PC-3 (cell line): Measurements from ENCODE around the gene DHH. TPM values are rescaled to one million over a fixed set of nuclear protein-coding genes. Genes with fewer than 3 reads are reported as not detected.

Experiments used
- ATAC-seq: fragments of 200-7000 bp; cut with Tn5 transposase; 2 replicates; pipeline ENCODE4 v1.9.1; 2020; ENCODE audit warnings: mild to moderate bottlenecking, moderate library complexity
- BruUV-seq: library from RNA; stranded (reverse); fragments of 400-500 nt; replicated peaks from 2 replicates; lab custom pipeline; 2021; lab: Mats Ljungman, UMichigan
- CTCF ChIA-PET: fragments of 300-600 bp; sonication (Branson Sonifier 250); formaldehyde crosslinking; loops from one replicate; lab custom pipeline; 2022; ENCODE audit warnings: antibody characterized with exemption; lab: Charles Lee
- POLR2A ChIA-PET: fragments of 300-600 bp; sonication (Branson Sonifier 250); formaldehyde crosslinking; loops from one replicate; lab custom pipeline; 2022; ENCODE audit warnings: antibody characterized with exemption; ENCODE audit not compliant: unreplicated experiment; lab: Charles Lee
- DNase-seq: peaks from one replicate; pipeline ENCODE4 v3.0.0-alpha.2; 2015
- H2AFZ ChIP-seq: fragments of 300-600 bp; sonication (generic); 2 replicates; pipeline ENCODE4 v1.6.0; 2016; ENCODE audit warnings: antibody characterized with exemption, low read length
- H3F3A ChIP-seq: fragments of 300-600 bp; sonication (generic); one replicate; pipeline ENCODE4 v1.6.0; 2017; ENCODE audit warnings: antibody characterized with exemption, low read length, control low read depth, mild to moderate bottlenecking; ENCODE audit not compliant: unreplicated experiment
- H3K27ac ChIP-seq: fragments of 300-600 bp; sonication (generic); 2 replicates; pipeline ENCODE4 v1.5.1; 2016; ENCODE audit warnings: mild to moderate bottlenecking, low read length
- H3K27me3 ChIP-seq: fragments of 300-600 bp; sonication (generic); 2 replicates; pipeline ENCODE4 v1.6.1; 2016; ENCODE audit warnings: low read length, mixed read lengths
- H3K36me3 ChIP-seq: fragments of 300-600 bp; sonication (generic); 2 replicates; pipeline ENCODE4 v1.6.1; 2016; ENCODE audit warnings: low read depth, mixed run types, low read length, mixed read lengths
- H3K4me1 ChIP-seq: fragments of 300-600 bp; sonication (generic); 2 replicates; pipeline ENCODE4 v1.5.1; 2016; ENCODE audit warnings: low read length; ENCODE audit not compliant: insufficient read depth
- H3K4me2 ChIP-seq: fragments of 300-600 bp; sonication (generic); 2 replicates; pipeline ENCODE4 v1.6.0; 2016; ENCODE audit warnings: low read length
- H3K4me3 ChIP-seq: fragments of 300-600 bp; sonication (generic); 2 replicates; pipeline ENCODE4 v1.5.1; 2016; ENCODE audit warnings: mild to moderate bottlenecking, low read length, mixed read lengths
- H3K79me2 ChIP-seq: fragments of 300-600 bp; sonication (generic); 2 replicates; pipeline ENCODE4 v1.6.1; 2017; ENCODE audit warnings: low read length, mixed read lengths
- H3K9ac ChIP-seq: fragments of 300-600 bp; sonication (generic); 2 replicates; pipeline ENCODE4 v1.6.0; 2016; ENCODE audit warnings: mild to moderate bottlenecking, low read length
- H3K9me2 ChIP-seq: fragments of 300-600 bp; sonication (generic); replicated peaks from 2 replicates; pipeline ENCODE4 v1.6.1; 2016; ENCODE audit warnings: mixed run types, low read length, mixed read lengths
- H3K9me3 ChIP-seq: fragments of 300-600 bp; sonication (generic); 2 replicates; pipeline ENCODE4 v1.6.1; 2016; ENCODE audit warnings: low read length, mixed read lengths
- H4K20me1 ChIP-seq: fragments of 300-600 bp; sonication (generic); 2 replicates; pipeline ENCODE4 v1.6.1; 2016; ENCODE audit warnings: low read length, mixed read lengths
- CTCF ChIP-seq: fragments of 300-600 bp; sonication (generic); conservative IDR thresholded peaks from 2 replicates; pipeline ENCODE4 v1.5.1; 2017; ENCODE audit warnings: antibody characterized with exemption, low read depth, mild to moderate bottlenecking, low read length
- EZH2 ChIP-seq: fragments of 300-600 bp; sonication (generic); IDR thresholded peaks from one replicate; pipeline ENCODE4 v1.6.1; 2017; ENCODE audit warnings: antibody characterized with exemption, mild to moderate bottlenecking, low read length; ENCODE audit not compliant: unreplicated experiment
- EZH2phosphoT487 ChIP-seq: fragments of 300-600 bp; sonication (generic); IDR thresholded peaks from 2 replicates; pipeline ENCODE4 v1.6.1; 2018; ENCODE audit warnings: mild to moderate bottlenecking, antibody characterized with exemption, low read length, borderline replicate concordance
- intact Hi-C: fragments of 100-400 bp; cut with micrococcal nuclease; formaldehyde crosslinking; loops from 2 replicates; pipeline ENCODE4 v1.9.0; 2023
- total RNA-seq: library from RNA; depleted of rRNA; stranded (reverse); fragments of >200 nt; gene quantifications from 2 replicates; pipeline ENCODE4 v1.2.3, GENCODE V29; 2014

The DHH gene
- total RNA-seq, 1 experiment from 2014 or later = 0.04 TPM

- CTCF ChIA-PET = no interaction called here
Measured at GRCh38 chr12:49048953-49049352, 45.6 kb downstream of the DHH start.

GRCh38 chr12:49046129-49046895 lies 48.3 kb downstream of the DHH start:
- H3K79me2 ChIP-seq = no peaks in the 10 kb centered on the region
- H3K9ac ChIP-seq = no peak overlapping the region
- peaks cover 7% of the 10 kb centered on the region for H3K4me1 ChIP-seq
- no peak overlapping the region for H2AFZ ChIP-seq
- ATAC-seq (no peak), DNase-seq (no peak)
- no peaks in the 10 kb centered on the region for H3K9me3 ChIP-seq
- 0 out of 2 replicates have a peak, but pooled peaks cover 9% of the 10 kb centered on the region for H4K20me1 ChIP-seq
- intact Hi-C loops = no loop called here
- peaks cover 86% of the 10 kb centered on the region for H3K36me3 ChIP-seq
- no peaks in the 10 kb centered on the region for H3K9me2 ChIP-seq
- no peak overlapping the region for H3K4me3 ChIP-seq
- no peaks in the 10 kb centered on the region for H3K27me3 ChIP-seq
- no peak overlapping the region for H3K27ac ChIP-seq
- POLR2A ChIA-PET = no interaction called here
- H3F3A ChIP-seq = no peaks in the 10 kb centered on the region
- TF ChIP-seq EZH2 (no peak), CTCF (no peak), EZH2phosphoT487 (no peak)
- no TSS peak for BruUV-seq
- H3K4me2 ChIP-seq = no peak overlapping the region
- CTCF ChIA-PET = no interaction called here

More at GRCh38 chr12:49048953-49049352, 45.6 kb downstream of the DHH start:
- intact Hi-C loops = no loop called here
- H4K20me1 ChIP-seq = peaks cover 14% of the 10 kb centered on the region; the same call in 1 of the 2 replicates
- H3K27ac ChIP-seq = no peak overlapping the region
- no peak overlapping the region for H3K4me3 ChIP-seq
- no peaks in the 10 kb centered on the region for H3K9me2 ChIP-seq
- peaks cover 7% of the 10 kb centered on the region for H3K4me1 ChIP-seq
- H3K9ac ChIP-seq = no peak overlapping the region
- TF ChIP-seq EZH2 (no peak), EZH2phosphoT487 (no peak), CTCF (no peak)
- H2AFZ ChIP-seq = no peak overlapping the region
- H3K27me3 ChIP-seq = no peaks in the 10 kb centered on the region
- no peak overlapping the region for H3K4me2 ChIP-seq
- H3K79me2 ChIP-seq = peaks cover 9% of the 10 kb centered on the region
- no peaks in the 10 kb centered on the region for H3F3A ChIP-seq
- POLR2A ChIA-PET = interaction anchor here (0.6 kb wide), 1 partner anchor 25 kb away, joined by 8 read pairs; no protein-coding TSS in a partner anchor
- DNase-seq = no peak
- H3K9me3 ChIP-seq = no peaks in the 10 kb centered on the region
- BruUV-seq = no TSS peak
- H3K36me3 ChIP-seq = peaks cover 85% of the 10 kb centered on the region
- ATAC-seq = no peak

GRCh38 chr12:49044660-49045059 lies 49.9 kb downstream of the DHH start:
- 0 out of 2 replicates have a peak, but pooled peaks cover 1% of the 10 kb centered on the region for H4K20me1 ChIP-seq
- no peak overlapping the region for H3K27ac ChIP-seq
- H3F3A ChIP-seq = no peaks in the 10 kb centered on the region
- no peak for TF ChIP-seq EZH2phosphoT487
- no peak for TF ChIP-seq EZH2
- no peak for TF ChIP-seq CTCF
- no peak overlapping the region for H3K9ac ChIP-seq
- H3K4me1 ChIP-seq = peaks cover 3% of the 10 kb centered on the region
- H3K36me3 ChIP-seq = peaks cover 82% of the 10 kb centered on the region
- no peaks in the 10 kb centered on the region for H3K9me2 ChIP-seq
- CTCF ChIA-PET = no interaction called here
- DNase-seq = no peak
- no peak overlapping the region for H3K4me3 ChIP-seq
- H3K9me3 ChIP-seq = no peaks in the 10 kb centered on the region
- H2AFZ ChIP-seq = no peak overlapping the region
- intact Hi-C loops = no loop called here
- no peaks in the 10 kb centered on the region for H3K27me3 ChIP-seq
- no peaks in the 10 kb centered on the region for H3K79me2 ChIP-seq
- BruUV-seq = no TSS peak
- no peak overlapping the region for H3K4me2 ChIP-seq
- POLR2A ChIA-PET = no interaction called here
- no peak for ATAC-seq
